GM23338 (cell line): ENCODE data around the gene FRY. TPM values are rescaled to one million over a fixed set of nuclear protein-coding genes. Genes with fewer than 3 reads are reported as not detected.

Experiments used
- ATAC-seq: fragments of 200-7000 bp; cut with Tn5 transposase; 3 replicates; pipeline ENCODE4 v1.9.1; 2020
- DNase-seq: peaks from one replicate; pipeline ENCODE4 v3.0.0-alpha.2; 2015; ENCODE audit warnings: low spot score
- H2AFZ ChIP-seq: fragments of 200-600 bp; sonication (generic); 2 replicates; pipeline ENCODE4 v1.8.0; 2016; ENCODE audit warnings: antibody characterized with exemption, mild to moderate bottlenecking, moderate library complexity
- H3F3A ChIP-seq: fragments of 200-600 bp; sonication (generic); replicated peaks from 2 replicates; pipeline ENCODE4 v1.8.0; 2017; ENCODE audit warnings: antibody characterized with exemption, mixed run types, low read depth
- H3K27ac ChIP-seq: fragments of 200-600 bp; sonication (generic); 2 replicates; pipeline ENCODE4 v1.6.1; 2016; ENCODE audit warnings: low read depth
- H3K27me3 ChIP-seq: fragments of 200-600 bp; sonication (generic); 2 replicates; pipeline ENCODE4 v1.8.0; 2016; ENCODE audit warnings: mild to moderate bottlenecking, mixed run types, moderate library complexity; ENCODE audit not compliant: insufficient read depth
- H3K36me3 ChIP-seq: fragments of 200-600 bp; sonication (generic); 2 replicates; pipeline ENCODE4 v1.8.0; 2016; ENCODE audit warnings: mild to moderate bottlenecking; ENCODE audit not compliant: insufficient read depth
- H3K4me1 ChIP-seq: fragments of 200-600 bp; sonication (generic); 2 replicates; pipeline ENCODE4 v1.8.0; 2016; ENCODE audit warnings: mild to moderate bottlenecking, moderate library complexity; ENCODE audit not compliant: insufficient read depth
- H3K4me2 ChIP-seq: fragments of 200-600 bp; sonication (generic); 2 replicates; pipeline ENCODE4 v1.7.1; 2017; ENCODE audit warnings: mixed run types
- H3K4me3 ChIP-seq: fragments of 200-600 bp; sonication (generic); 2 replicates; pipeline ENCODE4 v1.6.1; 2016; ENCODE audit warnings: mixed run types
- H3K79me2 ChIP-seq: fragments of 200-600 bp; sonication (generic); replicated peaks from 2 replicates; pipeline ENCODE4 v1.8.0; 2017; ENCODE audit warnings: mild to moderate bottlenecking; ENCODE audit not compliant: insufficient read depth
- H3K9me2 ChIP-seq: fragments of 200-600 bp; sonication (generic); 2 replicates; pipeline ENCODE4 v1.8.0; 2017; ENCODE audit not compliant: insufficient read depth
- H4K20me1 ChIP-seq: fragments of 200-600 bp; sonication (generic); replicated peaks from 2 replicates; pipeline ENCODE4 v1.8.0; 2017; ENCODE audit warnings: mild to moderate bottlenecking; ENCODE audit not compliant: insufficient read depth
- H3K27ac Mint-ChIP-seq: 2 replicates; pipeline ENCODE4 v1.8.0; 2020; ENCODE audit warnings: inconsistent platforms, mild to moderate bottlenecking, moderate library complexity, mixed read lengths
- H3K27me3 Mint-ChIP-seq: 3 replicates; pipeline ENCODE4 v1.8.0; 2022; ENCODE audit warnings: low read depth, mild to moderate bottlenecking, moderate library complexity, mixed read lengths, inconsistent platforms; ENCODE audit not compliant: insufficient read depth, poor library complexity
- H3K36me3 Mint-ChIP-seq: 3 replicates; pipeline ENCODE4 v1.8.0; 2021; ENCODE audit warnings: low read depth, mild to moderate bottlenecking, inconsistent platforms, moderate library complexity, mixed read lengths
- H3K4me1 Mint-ChIP-seq: 3 replicates; pipeline ENCODE4 v1.8.0; 2020; ENCODE audit warnings: mild to moderate bottlenecking, inconsistent platforms, mixed read lengths
- H3K4me3 Mint-ChIP-seq: 3 replicates; pipeline ENCODE4 v1.8.0; 2021; ENCODE audit warnings: moderate library complexity, mild to moderate bottlenecking, inconsistent platforms, mixed read lengths
- H3K9me3 Mint-ChIP-seq: 3 replicates; pipeline ENCODE4 v1.8.0; 2020; ENCODE audit warnings: moderate library complexity, mild to moderate bottlenecking, inconsistent platforms, mixed read lengths
- CREB1 ChIP-seq: fragments of 250-450 bp; sonication (Bioruptor Pico); IDR thresholded peaks from 2 replicates; pipeline ENCODE4 v1.5.0; 2020; ENCODE audit warnings: low read depth, mild to moderate bottlenecking, moderate library complexity
- CTCF ChIP-seq, 2 experiments: fragments of 200-600 bp in 1 of 2; sonication (generic) in 1 of 2; conservative IDR thresholded peaks; 2 replicates each; pipeline versions ENCODE4 v1.5.1 to v1.6.1; 2016 to 2017; ENCODE audit warnings: antibody characterized with exemption in 2 of 2, low read depth in 2 of 2, mild to moderate bottlenecking in 2 of 2, moderate library complexity in 1 of 2
- ETS1 ChIP-seq: IDR thresholded peaks from 2 replicates; pipeline ENCODE4 v1.6.1; 2016; ENCODE audit warnings: antibody characterized with exemption
- EZH2 ChIP-seq: fragments of 200-600 bp; sonication (generic); IDR thresholded peaks from one replicate; pipeline ENCODE4 v1.8.0; 2017; ENCODE audit warnings: antibody characterized with exemption, mild to moderate bottlenecking, low read depth; ENCODE audit not compliant: unreplicated experiment
- EZH2phosphoT487 ChIP-seq: fragments of 200-600 bp; sonication (generic); IDR thresholded peaks from one replicate; pipeline ENCODE4 v1.8.1; 2018; ENCODE audit warnings: antibody characterized with exemption; ENCODE audit not compliant: unreplicated experiment
- JUNB ChIP-seq: IDR thresholded peaks from one replicate; pipeline ENCODE4 v1.6.1; 2016; ENCODE audit warnings: antibody characterized with exemption; ENCODE audit not compliant: unreplicated experiment
- NANOG ChIP-seq: IDR thresholded peaks from 2 replicates; pipeline ENCODE4 v1.6.1; 2016; ENCODE audit warnings: antibody characterized with exemption, borderline replicate concordance
- POLR2AphosphoS5 ChIP-seq: IDR thresholded peaks from 2 replicates; pipeline ENCODE4 v1.6.1; 2016; ENCODE audit warnings: antibody characterized with exemption, low read depth
- REST ChIP-seq: IDR thresholded peaks from one replicate; pipeline ENCODE4 v1.6.1; 2018; ENCODE audit warnings: antibody characterized with exemption; ENCODE audit not compliant: unreplicated experiment
- STAT1 ChIP-seq: IDR thresholded peaks from one replicate; pipeline ENCODE4 v1.6.1; 2016; ENCODE audit warnings: antibody characterized with exemption; ENCODE audit not compliant: unreplicated experiment
- ZNF114 ChIP-seq: fragments of 250-450 bp; sonication (Bioruptor Pico); IDR thresholded peaks from 2 replicates; pipeline ENCODE4 v1.5.0; 2020; ENCODE audit warnings: mild to moderate bottlenecking, moderate library complexity
- ZNF331 ChIP-seq: fragments of 250-450 bp; sonication (Bioruptor Pico); IDR thresholded peaks from 2 replicates; pipeline ENCODE4 v1.5.0; 2020; ENCODE audit warnings: low read depth, mild to moderate bottlenecking, moderate library complexity
- ZNF462 ChIP-seq: fragments of 250-450 bp; sonication (Bioruptor Pico); IDR thresholded peaks from 2 replicates; pipeline ENCODE4 v1.5.0; 2020; ENCODE audit warnings: mild to moderate bottlenecking, moderate library complexity
- polyA plus RNA-seq: library from polyadenylated mRNA; unstranded; fragments of >200 nt; fragmentation: Nextera tagmentation; extraction: Ambion mirVana; gene quantifications from 2 replicates; pipeline ENCODE4 v1.2.1, GENCODE V29; 2016
- total RNA-seq: library from RNA; depleted of rRNA; stranded (reverse); fragments of >200 nt; shearing (Covaris generic); gene quantifications from 2 replicates; pipeline ENCODE4 v1.2.3, GENCODE V29; 2014

The FRY gene
- total and polyA plus RNA-seq, 2 experiments from 2014 or later = 2.4 to 10.1 TPM

GRCh38 chr13:32125751-32126150, 94.2 kb downstream of the FRY start:
- Histone ChIP-seq H3K4me2 (no peak overlapping the region), H3F3A (no peaks in the 10 kb centered on the region), H3K27ac (no peak overlapping the region), H4K20me1 (no peaks in the 10 kb centered on the region), H3K36me3 (no peaks in the 10 kb centered on the region), H3K4me3 (no peak overlapping the region), H3K9me2 (no peaks in the 10 kb centered on the region; the same call in 1 of the 2 replicates), H3K27me3 (no peaks in the 10 kb centered on the region), H3K79me2 (no peaks in the 10 kb centered on the region), H2AFZ (no peak overlapping the region), H3K4me1 (no peaks in the 10 kb centered on the region)
- Mint-ChIP-seq H3K9me3 (peaks cover 17% of the 10 kb centered on the region), H3K27me3 (peaks cover 2% of the 10 kb centered on the region), H3K4me1 (no peaks in the 10 kb centered on the region), H3K4me3 (no peak overlapping the region), H3K36me3 (peaks cover 17% of the 10 kb centered on the region), H3K27ac (no peak overlapping the region)
- TF ChIP-seq JUNB = no peak
- no peak for TF ChIP-seq EZH2
- TF ChIP-seq STAT1 = no peak
- no peak for TF ChIP-seq ETS1
- TF ChIP-seq NANOG = no peak
- TF ChIP-seq REST = no peak
- no peak for TF ChIP-seq CREB1 (CRISPR knock-in tag)
- no peak for TF ChIP-seq EZH2phosphoT487
- TF ChIP-seq ZNF331 (CRISPR knock-in tag) = no peak
- no peak for TF ChIP-seq POLR2AphosphoS5
- TF ChIP-seq CTCF (conservative IDR thresholded peaks at IDR 0.05; ENCODE audit: low read depth in 2 of 2) = no peak
- no peak for TF ChIP-seq ZNF114 (CRISPR knock-in tag)
- no peak for TF ChIP-seq ZNF462 (CRISPR knock-in tag)
- ATAC-seq (no peak), DNase-seq (no peak)
